HUES64 (cell line): Measurements from ENCODE around the gene CD83.

ENCODE experiments used
- H3K27ac ChIP-seq: 2 replicates; pipeline ENCODE4 v1.7.0; 2013; ENCODE audit warnings: low read depth, low read length, inconsistent platforms
- H3K27me3 ChIP-seq: 2 replicates; pipeline ENCODE4 v1.6.1; 2013; ENCODE audit warnings: mild to moderate bottlenecking, low read length; ENCODE audit not compliant: insufficient read depth
- H3K36me3 ChIP-seq: 2 replicates; pipeline ENCODE4 v1.6.1; 2013; ENCODE audit warnings: mild to moderate bottlenecking, low read length; ENCODE audit not compliant: insufficient read depth
- H3K4me1 ChIP-seq: 2 replicates; pipeline ENCODE4 v1.6.1; 2013; ENCODE audit warnings: mild to moderate bottlenecking, low read length, moderate library complexity; ENCODE audit not compliant: insufficient read depth
- H3K4me3 ChIP-seq: 2 replicates; pipeline ENCODE4 v1.5.1; 2013; ENCODE audit warnings: mild to moderate bottlenecking, low read length, moderate library complexity
- H3K9ac ChIP-seq: 2 replicates; pipeline ENCODE4 v1.6.1; 2013; ENCODE audit warnings: mild to moderate bottlenecking, low read depth, low read length
- H3K9me3 ChIP-seq: 2 replicates; pipeline ENCODE4 v1.6.1; 2013; ENCODE audit warnings: low read depth, low read length; ENCODE audit not compliant: insufficient read depth
- WGBS: fragments of 150-250, 120-280 bp; methylation state at CpG from one replicate; pipeline ENCODE4 v1.1.7; 2013; ENCODE audit warnings: missing lambda C conversion rate; 5-methylcytosine and 5-hydroxymethylcytosine counted together

Gene CD83

DNA sequence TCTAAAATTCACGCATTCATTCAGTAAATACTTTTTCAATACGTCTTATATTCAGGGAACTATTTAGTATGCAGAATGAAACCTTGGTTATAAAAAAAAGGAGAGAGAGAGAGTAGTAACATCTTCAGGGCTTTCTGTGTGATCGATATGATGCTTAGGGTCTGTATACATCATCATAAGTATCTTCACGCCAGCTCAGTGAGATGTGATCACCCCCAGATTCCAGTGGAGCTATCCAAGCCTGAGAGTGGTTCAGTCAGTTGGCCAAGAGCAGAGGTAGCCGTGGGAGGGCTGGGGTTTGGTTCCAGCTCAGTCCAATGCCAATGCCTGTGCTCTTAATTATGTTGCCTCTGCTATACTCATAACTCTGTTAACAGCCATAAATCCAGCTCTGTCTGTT is 8.6 kb downstream of the CD83 start:
- H3K4me1 ChIP-seq: peaks cover 27% of the 10 kb centered on the region
- no peak overlapping the region for H3K27ac ChIP-seq
- no peak overlapping the region for H3K4me3 ChIP-seq
- no peaks in the 10 kb centered on the region for H3K36me3 ChIP-seq
- H3K9me3 ChIP-seq: no peaks in the 10 kb centered on the region
- 93% methylated on average over 4 of the region's 5 CpGs for WGBS
- no peak overlapping the region for H3K9ac ChIP-seq
- no peaks in the 10 kb centered on the region for H3K27me3 ChIP-seq

DNA sequence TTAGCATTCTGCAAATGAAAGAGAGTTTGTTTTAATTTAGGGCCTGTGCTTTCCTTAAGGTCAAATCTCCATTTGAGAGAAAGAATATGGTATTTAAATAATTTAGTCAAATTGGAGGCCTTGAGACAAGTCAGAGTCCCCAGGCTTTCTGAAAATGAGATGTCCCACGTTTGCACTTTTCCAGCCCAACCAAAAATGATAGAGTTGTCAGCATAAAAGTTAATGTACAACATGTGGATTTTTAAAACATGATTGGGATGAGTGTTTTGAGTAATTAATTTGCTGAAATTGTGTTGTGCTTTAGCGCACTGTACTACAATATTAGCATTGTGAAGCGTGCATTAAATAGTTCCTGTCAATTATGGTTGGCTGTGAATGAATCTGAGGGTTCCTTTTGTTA is 10.0 kb downstream of the CD83 start:
- Histone ChIP-seq H3K4me1 (peaks cover 27% of the 10 kb centered on the region), H3K9ac (no peak overlapping the region), H3K9me3 (no peaks in the 10 kb centered on the region), H3K27me3 (no peaks in the 10 kb centered on the region), H3K27ac (no peak overlapping the region), H3K36me3 (no peaks in the 10 kb centered on the region), H3K4me3 (no peak overlapping the region)
- 87% methylated on average over 3 of the region's 3 CpGs for whole genome bisulfite sequencing

DNA sequence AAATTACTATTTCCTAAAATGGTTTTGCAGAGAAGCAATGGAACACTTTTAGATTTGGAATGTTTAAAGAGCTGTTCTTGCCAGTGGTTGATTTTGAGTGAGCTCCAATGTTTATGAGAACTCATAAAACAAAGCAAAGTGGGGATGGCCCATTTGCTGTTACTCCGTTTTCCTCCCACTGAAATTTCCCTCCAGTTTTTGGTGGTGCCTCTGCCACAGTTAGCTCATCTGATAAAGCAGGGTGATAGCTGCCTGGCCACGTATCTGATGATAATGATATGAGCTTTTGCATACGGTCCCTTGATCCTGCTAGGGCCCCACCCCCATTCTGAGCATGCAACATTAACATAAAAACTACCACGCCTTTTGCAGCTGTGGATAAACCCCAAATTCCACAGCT is 10.4 kb downstream of the CD83 start:
- no peaks in the 10 kb centered on the region for H3K27me3 ChIP-seq
- no peak overlapping the region for H3K9ac ChIP-seq
- H3K27ac ChIP-seq: no peak overlapping the region
- H3K4me3 ChIP-seq: no peak overlapping the region
- no peaks in the 10 kb centered on the region for H3K9me3 ChIP-seq
- no peaks in the 10 kb centered on the region for H3K36me3 ChIP-seq
- peaks cover 27% of the 10 kb centered on the region for H3K4me1 ChIP-seq
- WGBS: 58% methylated on average over 4 of the region's 4 CpGs

DNA sequence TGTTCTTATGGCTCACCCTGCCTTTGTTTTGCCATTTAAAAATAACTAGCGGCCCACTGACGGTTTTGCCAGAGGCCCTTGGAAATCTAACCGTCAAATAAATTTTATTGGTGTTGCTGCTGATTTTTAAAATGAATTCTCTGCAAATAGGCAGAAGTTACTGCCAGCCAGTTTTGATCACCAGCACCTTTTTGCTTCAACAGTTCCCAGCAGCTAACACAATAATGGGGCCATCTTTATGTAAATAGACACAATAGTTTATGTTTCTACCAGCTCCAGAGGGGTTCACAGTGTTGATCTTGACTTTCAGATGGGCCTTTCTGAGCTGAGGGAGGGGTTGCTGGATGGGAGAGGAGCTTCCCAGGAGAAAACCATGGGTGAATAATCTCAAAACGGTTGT is 11.2 kb downstream of the CD83 start:
- no peak overlapping the region for H3K4me3 ChIP-seq
- WGBS: 41% methylated on average over 4 of the region's 4 CpGs
- no peak overlapping the region for H3K9ac ChIP-seq
- H3K27ac ChIP-seq: peak overlapping the region; percentile 47; the same call in 1 of the 2 replicates
- H3K9me3 ChIP-seq: no peaks in the 10 kb centered on the region
- H3K36me3 ChIP-seq: no peaks in the 10 kb centered on the region
- H3K27me3 ChIP-seq: no peaks in the 10 kb centered on the region
- H3K4me1 ChIP-seq: peaks cover 27% of the 10 kb centered on the region

DNA sequence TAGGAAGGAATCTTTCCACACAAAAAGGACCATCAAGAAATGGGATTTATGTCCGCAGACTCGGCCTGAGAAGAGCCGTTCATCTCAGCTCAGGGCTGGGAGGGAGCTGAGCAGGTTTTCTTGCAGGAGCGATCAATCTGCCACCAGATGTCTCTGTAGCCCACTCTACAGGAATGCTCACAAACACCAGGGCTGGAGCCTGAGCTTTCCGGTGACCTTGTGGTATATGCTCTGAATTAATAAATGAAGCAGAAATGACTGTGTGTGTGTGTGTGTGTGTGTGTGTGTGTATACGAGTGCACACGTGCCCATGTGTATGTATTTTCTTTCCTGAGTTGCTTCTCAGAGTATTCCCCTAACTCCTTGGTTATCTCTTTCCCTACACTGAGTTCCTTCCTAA is 12.0 kb downstream of the CD83 start:
- H3K9ac ChIP-seq: no peak overlapping the region
- H3K4me3 ChIP-seq: no peak overlapping the region
- H3K9me3 ChIP-seq: no peaks in the 10 kb centered on the region
- no peaks in the 10 kb centered on the region for H3K36me3 ChIP-seq
- 24% methylated on average over 7 of the region's 7 CpGs for WGBS
- H3K27me3 ChIP-seq: no peaks in the 10 kb centered on the region
- no peak overlapping the region for H3K27ac ChIP-seq
- peaks cover 27% of the 10 kb centered on the region for H3K4me1 ChIP-seq

DNA sequence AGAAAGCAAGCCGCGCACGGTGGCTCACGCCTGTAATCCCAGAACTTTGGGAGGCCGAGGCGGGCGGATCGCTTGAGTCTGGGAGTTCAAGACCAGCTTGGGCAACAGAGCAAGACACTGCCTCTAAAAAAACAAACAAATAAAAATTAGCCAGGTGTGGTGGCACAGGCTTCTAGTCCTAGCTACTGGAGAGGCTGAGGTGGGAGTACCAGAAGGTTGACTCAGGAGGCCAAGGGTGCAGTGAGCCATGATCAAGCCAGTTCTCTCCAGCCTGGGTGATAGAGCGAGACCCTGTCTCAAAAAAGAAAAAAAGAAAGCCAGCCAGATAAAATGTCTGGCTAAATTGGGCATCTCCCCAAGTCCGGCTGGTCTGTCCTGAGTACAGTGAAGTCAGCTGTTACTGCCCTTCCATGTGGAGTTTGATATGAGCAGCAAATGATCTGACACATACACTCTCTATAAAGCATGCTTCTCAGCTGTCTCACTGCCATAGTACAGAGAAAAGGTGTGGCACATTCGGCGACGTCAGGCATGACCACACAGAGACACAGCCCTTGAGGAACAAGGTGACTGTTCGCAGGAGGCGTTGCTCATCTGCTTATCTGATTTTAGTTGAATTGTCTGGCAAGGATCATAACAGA is 13.0 kb downstream of the CD83 start:
- H3K36me3 ChIP-seq: no peaks in the 10 kb centered on the region
- H3K4me1 ChIP-seq: peaks cover 27% of the 10 kb centered on the region
- no peaks in the 10 kb centered on the region for H3K27me3 ChIP-seq
- no peak overlapping the region for H3K4me3 ChIP-seq
- H3K9ac ChIP-seq: no peak overlapping the region
- no peaks in the 10 kb centered on the region for H3K9me3 ChIP-seq
- H3K27ac ChIP-seq: no peak overlapping the region
- WGBS: 97% methylated on average over 15 of the region's 15 CpGs

DNA sequence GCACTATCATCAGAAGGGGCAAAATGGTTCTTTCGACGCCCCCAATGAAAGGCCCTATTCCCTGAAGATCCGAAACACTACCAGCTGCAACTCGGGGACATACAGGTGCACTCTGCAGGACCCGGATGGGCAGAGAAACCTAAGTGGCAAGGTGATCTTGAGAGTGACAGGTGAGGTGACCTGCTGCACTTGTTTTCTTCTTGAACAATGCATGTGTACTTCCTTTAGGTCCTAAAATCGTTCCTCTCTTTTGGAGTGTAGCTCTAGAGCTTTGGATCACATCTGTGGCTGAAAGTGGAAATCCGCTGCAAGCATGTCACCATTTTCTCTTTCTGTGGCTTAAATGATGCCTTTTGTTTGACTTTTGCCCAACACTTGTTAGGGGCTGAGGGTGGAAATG is 14.0 kb downstream of the CD83 start:
- H3K4me1 ChIP-seq: peaks cover 27% of the 10 kb centered on the region
- no peaks in the 10 kb centered on the region for H3K27me3 ChIP-seq
- no peak overlapping the region for H3K4me3 ChIP-seq
- 96% methylated on average over 7 of the region's 7 CpGs for WGBS
- H3K9ac ChIP-seq: no peak overlapping the region
- no peak overlapping the region for H3K27ac ChIP-seq
- no peaks in the 10 kb centered on the region for H3K9me3 ChIP-seq
- H3K36me3 ChIP-seq: no peaks in the 10 kb centered on the region

DNA sequence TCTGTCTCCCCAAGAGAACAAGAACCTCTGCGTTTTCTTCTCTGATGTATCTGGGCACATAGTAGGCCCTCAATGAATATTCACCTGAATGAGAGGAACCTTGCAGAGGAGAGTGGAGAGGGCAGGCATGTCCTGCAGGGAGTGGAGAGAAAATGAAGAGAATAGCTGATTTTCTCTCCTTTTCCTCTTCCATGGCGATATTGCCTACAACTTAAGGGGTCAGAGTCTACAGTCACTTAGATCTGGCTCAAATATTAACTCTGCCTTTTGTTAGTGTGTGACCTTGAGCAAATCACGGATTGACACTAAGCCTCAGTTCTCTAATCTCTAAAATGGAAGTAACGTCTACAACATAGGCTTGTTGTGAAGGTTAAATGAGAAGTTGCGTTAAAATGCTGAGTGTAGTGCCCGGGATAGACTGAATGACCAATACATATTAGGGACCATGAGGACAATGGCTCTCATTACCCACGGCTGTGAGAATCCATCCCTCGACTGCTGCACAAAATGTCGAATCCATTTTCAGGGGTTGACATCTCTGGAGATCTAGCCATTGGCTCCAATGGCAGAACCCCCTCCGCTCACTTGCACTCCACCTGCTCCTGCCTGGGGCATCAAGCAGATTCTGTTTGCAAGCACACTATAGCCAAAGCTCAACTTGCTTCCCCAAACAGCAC is 14.8 kb downstream of the CD83 start:
- 94% methylated on average over 10 of the region's 10 CpGs for WGBS
- no peak overlapping the region for H3K9ac ChIP-seq
- H3K9me3 ChIP-seq: no peaks in the 10 kb centered on the region
- no peak overlapping the region for H3K27ac ChIP-seq
- no peaks in the 10 kb centered on the region for H3K36me3 ChIP-seq
- peaks cover 25% of the 10 kb centered on the region for H3K4me1 ChIP-seq
- no peak overlapping the region for H3K4me3 ChIP-seq
- H3K27me3 ChIP-seq: no peaks in the 10 kb centered on the region

DNA sequence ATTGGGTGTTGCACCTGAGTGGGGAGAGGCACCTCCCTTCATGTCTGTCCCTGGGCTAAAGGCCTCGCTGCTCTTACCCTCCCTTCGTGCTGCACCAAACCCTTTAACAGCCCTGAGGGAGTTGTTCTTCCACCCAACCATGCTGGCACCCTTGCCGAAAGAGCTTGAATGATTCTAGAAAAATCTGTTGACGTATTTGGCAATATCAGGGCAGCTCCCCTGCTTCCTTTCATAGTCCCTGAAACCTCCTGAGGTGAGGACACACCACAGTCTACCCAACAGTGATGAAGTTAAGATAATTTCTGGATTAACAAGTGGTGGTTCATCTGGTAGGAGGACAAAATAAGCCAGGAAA is 15.3 kb downstream of the CD83 start:
- H3K27me3 ChIP-seq: no peaks in the 10 kb centered on the region
- no peaks in the 10 kb centered on the region for H3K36me3 ChIP-seq
- H3K4me1 ChIP-seq: peaks cover 20% of the 10 kb centered on the region
- H3K27ac ChIP-seq: no peak overlapping the region
- no peak overlapping the region for H3K9ac ChIP-seq
- 95% methylated on average over 4 of the region's 4 CpGs for WGBS
- H3K4me3 ChIP-seq: no peak overlapping the region
- H3K9me3 ChIP-seq: no peaks in the 10 kb centered on the region

DNA sequence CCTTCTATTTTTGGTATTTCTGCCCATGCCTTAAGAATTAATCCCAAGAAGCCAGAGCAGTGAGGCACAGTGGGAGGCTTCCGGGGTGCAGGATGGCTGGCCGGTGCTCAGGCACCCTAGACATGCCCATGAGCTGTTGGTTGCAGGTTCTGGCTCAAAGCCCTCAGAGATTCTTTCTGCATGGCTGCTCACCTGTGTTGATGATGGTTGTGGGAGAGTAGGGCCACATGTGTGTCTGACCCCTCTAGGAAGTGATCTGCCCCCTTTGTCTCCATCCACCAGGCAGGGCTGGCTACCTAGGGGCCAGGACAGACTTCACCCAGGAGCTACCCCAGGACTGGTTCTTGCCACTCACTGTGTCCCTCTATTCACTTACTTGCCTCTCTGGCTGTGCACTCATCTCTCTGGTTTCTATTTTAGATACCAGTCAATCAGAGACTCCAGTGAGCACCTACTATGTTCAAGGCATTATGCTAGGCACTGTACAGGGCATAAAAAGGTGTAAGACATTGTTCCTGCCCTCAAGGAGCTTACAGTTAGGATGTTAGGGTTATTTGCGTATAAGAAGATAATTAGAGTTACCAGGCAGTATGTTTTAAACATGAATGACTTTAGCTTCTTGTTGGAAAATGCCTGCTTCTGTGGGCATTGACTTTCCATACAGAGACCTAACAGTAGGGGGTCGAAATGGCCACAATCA is 16.8 kb downstream of the CD83 start:
- Histone ChIP-seq H3K27me3 (no peaks in the 10 kb centered on the region), H3K4me1 (peaks cover 5% of the 10 kb centered on the region), H3K9ac (no peak overlapping the region), H3K27ac (no peak overlapping the region), H3K9me3 (no peaks in the 10 kb centered on the region), H3K4me3 (no peak overlapping the region), H3K36me3 (no peaks in the 10 kb centered on the region)
- WGBS: 91% methylated on average over 4 of the region's 4 CpGs

DNA sequence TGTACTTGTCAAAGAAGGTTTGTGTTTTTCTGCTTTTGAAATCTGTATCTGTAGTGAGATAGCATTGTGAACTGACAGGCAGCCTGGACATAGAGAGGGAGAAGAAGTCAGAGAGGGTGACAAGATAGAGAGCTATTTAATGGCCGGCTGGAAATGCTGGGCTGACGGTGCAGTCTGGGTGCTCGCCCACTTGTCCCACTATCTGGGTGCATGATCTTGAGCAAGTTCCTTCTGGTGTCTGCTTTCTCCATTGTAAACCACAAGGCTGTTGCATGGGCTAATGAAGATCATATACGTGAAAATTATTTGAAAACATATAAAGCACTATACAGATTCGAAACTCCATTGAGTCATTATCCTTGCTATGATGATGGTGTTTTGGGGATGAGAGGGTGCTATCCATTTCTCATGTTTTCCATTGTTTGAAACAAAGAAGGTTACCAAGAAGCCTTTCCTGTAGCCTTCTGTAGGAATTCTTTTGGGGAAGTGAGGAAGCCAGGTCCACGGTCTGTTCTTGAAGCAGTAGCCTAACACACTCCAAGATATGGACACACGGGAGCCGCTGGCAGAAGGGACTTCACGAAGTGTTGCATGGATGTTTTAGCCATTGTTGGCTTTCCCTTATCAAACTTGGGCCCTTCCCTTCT is 18.4 kb downstream of the CD83 start:
- Histone ChIP-seq H3K9me3 (no peaks in the 10 kb centered on the region), H3K4me3 (no peak overlapping the region), H3K4me1 (0 out of 2 replicates have a peak, but pooled peaks cover under 1% of the 10 kb centered on the region), H3K27me3 (no peaks in the 10 kb centered on the region), H3K27ac (no peak overlapping the region), H3K36me3 (no peaks in the 10 kb centered on the region), H3K9ac (no peak overlapping the region)
- WGBS: 93% methylated on average over 9 of the region's 9 CpGs
